NCI-H1092 (cell line): ENCODE data around the gene TRIO.
"Not testable (repeated sequence)": the region's sequence is repeated elsewhere in the genome, so short reads cannot be mapped to it uniquely, and the experiment has no call there.

Experiments
- DNase-seq: peaks from one replicate; lab custom pipeline; 2025; lab: John Stamatoyannopoulos, UW

The TRIO gene

DNA sequence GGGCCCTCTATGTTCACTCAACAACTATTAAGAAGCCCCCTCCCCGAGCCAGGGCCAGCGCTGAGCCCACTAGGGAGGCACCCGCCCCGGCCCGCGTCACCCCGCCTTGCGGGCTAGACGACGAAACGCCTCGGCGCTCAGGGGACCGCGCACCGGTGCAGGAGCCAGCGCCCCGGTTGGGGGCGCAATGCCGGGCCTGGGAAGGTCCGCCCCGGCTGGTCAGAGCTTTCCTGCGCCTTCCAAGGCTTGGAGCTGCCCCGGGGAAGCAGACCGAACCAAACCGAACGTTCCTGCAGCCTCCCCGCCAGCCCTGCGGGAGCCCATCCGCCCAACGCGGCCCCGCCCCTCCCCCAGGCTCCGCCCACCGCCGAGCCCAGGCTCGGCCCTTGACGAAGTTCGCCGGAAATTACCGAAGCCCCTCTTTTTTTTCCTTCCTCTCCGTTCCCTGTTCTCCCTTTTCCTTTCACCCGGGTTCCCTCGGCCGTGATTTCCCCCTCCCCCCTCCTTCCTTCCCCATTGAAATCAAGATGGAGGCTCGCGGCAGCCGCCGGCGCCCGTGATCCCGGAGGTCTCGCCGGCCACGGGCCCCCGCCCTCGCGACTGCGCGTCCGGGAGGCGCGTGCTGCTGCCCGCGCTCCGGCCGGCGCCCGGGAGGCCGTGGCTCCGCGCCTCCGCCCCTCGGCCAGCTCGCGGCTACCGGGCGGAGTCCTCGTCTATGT, at the start of gene TRIO:
Gene TRIO (plus strand): TSS at position 516 of the 719 bp plus-strand sequence. CDS start 384 bp downstream, outside the sequence.
- peak; percentile 88 for DNase-seq

GRCh38 chr5:14097380-14097779, 45.8 kb upstream of the TRIO start:
- not testable (repeated sequence) for DNase-seq

- DNase-seq: no peak
Observed at GRCh38 chr5:14097998-14098471, 45.1 kb upstream of the TRIO start.

DNA sequence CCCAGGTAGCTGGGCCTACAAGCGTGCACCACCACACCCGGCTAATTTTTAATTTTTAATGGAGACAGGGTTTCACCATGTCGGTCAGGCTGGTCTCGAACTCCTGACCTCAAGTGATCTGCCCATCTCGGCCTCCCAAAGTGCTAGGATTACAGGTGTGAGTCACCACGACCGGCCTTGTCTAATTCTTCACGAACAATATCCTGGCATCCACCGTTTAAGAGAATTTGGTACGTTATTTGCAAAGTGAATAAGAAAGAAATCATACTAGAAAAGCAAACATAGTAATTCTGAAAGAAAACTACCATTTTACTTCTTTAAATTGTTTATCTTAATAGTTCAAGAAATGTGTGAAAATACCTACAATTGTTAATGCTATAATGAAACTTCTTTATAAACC, 42.9 kb upstream of the TRIO start:
- DNase-seq: no peak

- DNase-seq: no peak
Observed at GRCh38 chr5:14101922-14102321, 41.2 kb upstream of the TRIO start.

- DNase-seq: no peak
Observed at GRCh38 chr5:14102666-14103065, 40.5 kb upstream of the TRIO start.

GRCh38 chr5:14105718-14106410, 37.3 kb upstream of the TRIO start:
- DNase-seq: no peak

GRCh38 chr5:14107536-14107935, 35.6 kb upstream of the TRIO start:
- DNase-seq: no peak

- DNase-seq: peak; percentile 24
Observed at GRCh38 chr5:14108170-14108996, 34.8 kb upstream of the TRIO start.

DNA sequence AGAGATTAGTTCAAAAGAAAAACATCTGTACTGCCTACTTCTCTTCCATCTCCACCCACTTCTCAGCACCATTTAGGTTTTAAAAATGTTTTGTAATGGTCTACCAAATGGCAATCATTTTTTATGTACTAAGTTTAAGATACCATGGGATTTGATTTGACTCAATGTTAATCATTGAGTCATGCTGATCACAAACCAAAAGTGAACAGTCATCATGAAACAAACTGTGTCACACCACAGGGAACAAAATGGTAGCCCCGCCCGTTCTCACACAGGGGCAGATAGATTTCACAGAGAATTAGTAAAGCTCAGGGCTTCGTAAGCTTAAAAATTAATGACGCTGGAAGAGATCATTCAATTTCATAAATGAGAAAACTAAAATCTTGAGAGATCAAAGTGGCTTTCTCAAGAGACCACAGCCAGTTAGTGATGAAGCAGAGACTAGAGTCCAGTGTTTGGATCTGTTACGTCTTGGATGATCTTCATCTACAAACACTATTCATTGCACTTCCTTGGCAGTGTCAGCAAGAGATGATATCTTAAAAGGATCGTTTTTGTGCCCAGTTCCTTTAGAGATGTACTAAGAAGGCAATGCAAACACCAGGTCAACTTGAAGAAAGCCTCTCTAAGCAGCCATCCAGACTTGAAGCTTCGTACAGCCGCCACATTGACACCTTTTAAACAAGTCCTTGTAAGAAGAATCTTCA, 33.9 kb upstream of the TRIO start:
- DNase-seq: no peak

GRCh38 chr5:14109771-14110170, 33.4 kb upstream of the TRIO start:
- DNase-seq: no peak

DNA sequence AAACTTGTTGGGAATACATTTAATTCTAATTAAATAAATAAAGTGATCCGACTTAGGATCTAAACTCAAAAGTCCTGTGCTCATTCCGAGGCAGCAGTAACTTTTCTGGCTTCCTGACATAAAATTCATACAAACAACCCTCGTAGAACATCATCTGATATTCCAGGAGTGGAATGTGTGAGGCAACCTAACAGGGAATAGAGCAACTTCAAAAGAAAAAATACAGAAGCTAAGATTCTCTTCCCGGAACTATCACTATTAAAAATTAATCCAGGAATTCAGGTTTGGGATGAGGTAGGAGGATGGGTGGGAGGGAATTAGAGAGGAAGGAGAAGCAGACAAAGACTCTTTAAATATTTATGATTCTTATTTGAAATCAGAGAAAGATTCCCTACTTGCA, 32.9 kb upstream of the TRIO start:
- no peak for DNase-seq

DNA sequence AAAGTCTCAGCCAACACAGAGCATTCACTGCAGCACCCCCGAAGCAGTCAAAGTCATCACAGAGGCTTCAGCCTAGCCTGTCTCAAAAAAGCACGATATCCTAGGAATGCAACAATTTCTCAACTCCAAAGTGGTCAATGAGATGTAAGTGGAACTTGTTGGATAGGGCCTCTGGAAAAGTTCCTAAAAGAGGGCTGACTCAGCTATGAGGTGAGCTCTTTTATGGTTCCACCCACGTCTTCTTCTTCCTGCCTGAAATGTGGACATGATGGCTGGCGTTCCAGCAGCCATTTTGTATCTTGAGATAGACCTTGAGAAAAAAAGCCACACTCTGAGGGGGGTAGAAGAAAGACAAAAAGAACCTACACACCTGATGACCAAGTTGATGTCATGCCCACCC, 32.5 kb upstream of the TRIO start:
- DNase-seq: no peak

GRCh38 chr5:14112998-14113652, 30.0 kb upstream of the TRIO start:
- DNase-seq: no peak

- no peak for DNase-seq
Observed at GRCh38 chr5:14114615-14115251, 28.4 kb upstream of the TRIO start.

DNA sequence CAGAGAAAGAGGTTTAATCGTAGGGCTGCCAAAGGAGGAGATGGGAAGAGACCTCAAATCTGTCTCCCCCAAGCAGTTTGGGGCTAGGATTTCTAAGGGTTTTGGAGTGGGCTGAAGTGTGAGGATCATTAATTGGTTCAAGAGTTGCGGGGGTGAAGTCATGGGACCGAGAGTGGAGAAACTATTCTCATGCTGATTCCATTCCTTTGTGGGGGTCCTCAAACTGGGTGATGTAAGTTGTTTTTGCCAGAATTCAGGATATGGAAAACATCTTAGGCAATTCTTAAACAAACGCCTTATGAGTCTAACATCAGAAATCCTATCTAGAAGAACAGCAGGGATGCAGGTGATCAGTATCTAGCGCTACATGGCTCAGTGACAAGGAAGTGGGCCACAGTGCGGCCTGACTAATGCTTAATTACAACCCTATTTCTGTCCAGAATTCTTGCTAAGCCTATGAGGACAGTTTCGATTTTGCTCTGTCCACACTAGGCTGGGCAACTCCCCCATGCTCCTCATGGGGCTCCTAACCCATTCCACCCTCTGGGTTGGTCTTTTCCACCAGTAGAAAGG, 27.7 kb upstream of the TRIO start:
- DNase-seq: no peak

GRCh38 chr5:14118551-14119320, 24.4 kb upstream of the TRIO start:
- DNase-seq: no peak

- DNase-seq: no peak
Observed at GRCh38 chr5:14120176-14120575, 23.0 kb upstream of the TRIO start.

- no peak for DNase-seq
Observed at GRCh38 chr5:14121552-14121951, 21.6 kb upstream of the TRIO start.

GRCh38 chr5:14122089-14122488, 21.1 kb upstream of the TRIO start:
- DNase-seq: no peak
